Stimulated activated CD8-positive, alpha-beta memory T cell treated with anti-CD3 and anti-CD28 coated beads, Interleukin-2, amount 100 ng/mL, for 48 hours (primary cell): ENCODE results near the gene ADK.

Source experiments
- DNase-seq, 2 donors: peaks; one replicate each; pipeline ENCODE4 v3.0.0-alpha.2; 2020; ENCODE audit warnings: low read depth in 2 of 2

Gene ADK

GRCh38 chr10:74238031-74238431 is 87.0 kb downstream of the ADK start:
- no peak for DNase-seq

GRCh38 chr10:74238516-74238915 is 87.5 kb downstream of the ADK start:
- DNase-seq, result no peak

GRCh38 chr10:74243067-74243466 is 92.0 kb downstream of the ADK start:
- no peak for DNase-seq

- no peak for DNase-seq
These were observed 93.2 kb downstream of the ADK start for GRCh38 chr10:74244097-74244685.

GRCh38 chr10:74244807-74245206 is 93.8 kb downstream of the ADK start:
- no peak for DNase-seq

- DNase-seq, result no peak
These were observed 95.5 kb downstream of the ADK start for GRCh38 chr10:74246495-74246894.

- DNase-seq, result no peak
These were observed 98.8 kb downstream of the ADK start for GRCh38 chr10:74249865-74250264.

GRCh38 chr10:74255214-74255613 is 104.2 kb downstream of the ADK start:
- no peak for DNase-seq

GRCh38 chr10:74255888-74256357 is 104.9 kb downstream of the ADK start:
- no peak for DNase-seq

GRCh38 chr10:74262856-74263255 is 111.8 kb downstream of the ADK start:
- DNase-seq, result no peak

- no peak for DNase-seq
These were observed 113.0 kb downstream of the ADK start for GRCh38 chr10:74263996-74264395.

GRCh38 chr10:74272288-74272687 is 121.3 kb downstream of the ADK start:
- DNase-seq, result no peak

GRCh38 chr10:74275755-74276290 is 124.8 kb downstream of the ADK start:
- DNase-seq, result no peak

GRCh38 chr10:74276416-74276815 is 125.4 kb downstream of the ADK start:
- DNase-seq, result no peak

GRCh38 chr10:74282151-74282847 is 131.3 kb downstream of the ADK start:
- DNase-seq, result no peak

- DNase-seq, result no peak
These were observed 131.8 kb downstream of the ADK start for GRCh38 chr10:74282848-74283210.

GRCh38 chr10:74289188-74289587 is 138.2 kb downstream of the ADK start:
- no peak for DNase-seq

GRCh38 chr10:74289951-74290350 is 138.9 kb downstream of the ADK start:
- no peak for DNase-seq

GRCh38 chr10:74290708-74291107 is 139.7 kb downstream of the ADK start:
- DNase-seq, result no peak

GRCh38 chr10:74292871-74293427 is 141.9 kb downstream of the ADK start:
- DNase-seq, result no peak

GRCh38 chr10:74293686-74294371 is 142.8 kb downstream of the ADK start:
- DNase-seq, result no peak

- no peak for DNase-seq
These were observed 146.5 kb downstream of the ADK start for GRCh38 chr10:74297389-74298080.
